Right cardiac atrium (tissue), 5 donors: ENCODE measurements around the gene LRRC8D. TPM values are rescaled to one million over a fixed set of nuclear protein-coding genes. Genes with fewer than 3 reads are reported as not detected.
A peak's percentile ranks its signal among the peaks of the same experiment; 100 is the strongest.

Source experiments
- ATAC-seq, 2 donors: fragments of 200-7000 bp; cut with Tn5 transposase; one replicate each; pipeline versions ENCODE4 v1.8.0 to v1.9.1; 2020; ENCODE audit warnings: moderate library complexity in 2 of 2, mild to moderate bottlenecking in 1 of 2
- DNase-seq, 3 donors: peaks; one replicate each; pipeline ENCODE4 v3.0.0-alpha.2; 2020
- H3K27ac ChIP-seq: one replicate; pipeline ENCODE4 v1.5.1; 2013; ENCODE audit warnings: mild to moderate bottlenecking, low read length, control low read depth, moderate library complexity
- H3K27me3 ChIP-seq: one replicate; pipeline ENCODE4 v1.6.1; 2013; ENCODE audit not compliant: control insufficient read depth, insufficient read depth
- H3K4me1 ChIP-seq: one replicate; pipeline ENCODE4 v1.6.1; 2013; ENCODE audit warnings: low read length; ENCODE audit not compliant: control insufficient read depth, insufficient read depth
- H3K4me3 ChIP-seq: one replicate; pipeline ENCODE4 v1.5.1; 2013; ENCODE audit warnings: low read length, control low read depth
- H3K9me3 ChIP-seq: one replicate; pipeline ENCODE4 v1.6.1; 2013; ENCODE audit warnings: low read length; ENCODE audit not compliant: control insufficient read depth
- WGBS: extraction: QIAGEN DNeasy Blood & Tissue Kit; methylation state at CpG from one replicate; pipeline ENCODE4 v1.1.7; 2013; 5-methylcytosine and 5-hydroxymethylcytosine counted together
- intact Hi-C, 4 donors: fragments of 100-400 bp; cut with DNase I; formaldehyde crosslinking; loops; one replicate each; pipeline versions ENCODE4 v1.11.0 to v1.14.0; 2022 to 2023
- polyA plus RNA-seq: library from polyadenylated mRNA; stranded (reverse); fragments of 200-250 nt; gene quantifications from one replicate; pipeline ENCODE4 v1.2.3, GENCODE V29; 2013
- total RNA-seq, 4 donors: library from RNA; stranded (reverse); fragmentation: NEBNext Ultra II Directional; extraction: Animal tissue kit (Norgen Biotek cat#: 25700); gene quantifications; one replicate each; pipeline ENCODE4 v1.2.1, GENCODE V29; 2021
- donor health status: healthy with polysubstance abuse.
- donor health status: DM: no; HTN: yes; CAD: no.
- donor health status: DM: no; HTN: no; CAD: no.
- donor health status: DM: no; HTN: yes; CAD: no; lungs with severe emphysema.
- donor health status: DM: yes; HTN: yes; CAD: no.

The LRRC8D gene
- total and polyA plus RNA-seq, 5 donors = 3.6 to 8.2 (median 7.0) TPM

- peak overlapping the region; percentile 74 for H3K27ac ChIP-seq
- DNase-seq (peak in 1 of 3 donors; percentile 53), ATAC-seq (peak; percentile 57 to 80)
- H3K4me1 ChIP-seq = peaks cover 13% of the 10 kb centered on the region
- WGBS = 32% methylated on average over 5 of the region's 5 CpGs
- no peak overlapping the region for H3K4me3 ChIP-seq
- intact Hi-C loops = no loop called here
- no peaks in the 10 kb centered on the region for H3K27me3 ChIP-seq
- H3K9me3 ChIP-seq = no peaks in the 10 kb centered on the region
These were observed 88.0 kb downstream of the LRRC8D start for GRCh38 chr1:89908672-89909436.

GRCh38 chr1:89910268-89910667, 89.4 kb downstream of the LRRC8D start:
- H3K4me1 ChIP-seq = peaks cover 11% of the 10 kb centered on the region

GRCh38 chr1:89910780-89911179, 89.9 kb downstream of the LRRC8D start:
- 68% methylated on average over 2 of the region's 2 CpGs for WGBS
- no peak overlapping the region for H3K4me3 ChIP-seq
- DNase-seq (no peak), ATAC-seq (no peak)
- H3K27ac ChIP-seq = no peak overlapping the region
- peaks cover 11% of the 10 kb centered on the region for H3K4me1 ChIP-seq
- H3K27me3 ChIP-seq = no peaks in the 10 kb centered on the region
- no peaks in the 10 kb centered on the region for H3K9me3 ChIP-seq
- intact Hi-C loops = no loop called here

More at GRCh38 chr1:89910268-89910667, 89.4 kb downstream of the LRRC8D start:
- H3K9me3 ChIP-seq = no peaks in the 10 kb centered on the region
- H3K27ac ChIP-seq = no peak overlapping the region
- H3K27me3 ChIP-seq = no peaks in the 10 kb centered on the region
- H3K4me3 ChIP-seq = no peak overlapping the region
- intact Hi-C loops = no loop called here
- DNase-seq (no peak), ATAC-seq (no peak)

- H3K4me1 ChIP-seq = peaks cover 10% of the 10 kb centered on the region
- intact Hi-C loops = no loop called here
- no peak overlapping the region for H3K27ac ChIP-seq
- H3K4me3 ChIP-seq = no peak overlapping the region
- ATAC-seq (no peak), DNase-seq (no peak)
- 85% methylated on average over 10 of the region's 10 CpGs for WGBS
- no peaks in the 10 kb centered on the region for H3K9me3 ChIP-seq
- H3K27me3 ChIP-seq = no peaks in the 10 kb centered on the region
These were observed 90.6 kb downstream of the LRRC8D start for GRCh38 chr1:89911191-89911991.

GRCh38 chr1:89912073-89912472, 91.2 kb downstream of the LRRC8D start:
- Histone ChIP-seq H3K4me1 (peaks cover 5% of the 10 kb centered on the region), H3K27me3 (no peaks in the 10 kb centered on the region), H3K4me3 (no peak overlapping the region), H3K27ac (no peak overlapping the region), H3K9me3 (no peaks in the 10 kb centered on the region)
- WGBS = 75% methylated on average over 1 of the region's 1 CpG
- ATAC-seq (no peak), DNase-seq (no peak)
- intact Hi-C loops = no loop called here

GRCh38 chr1:89913353-89914095, 92.7 kb downstream of the LRRC8D start:
- no peaks in the 10 kb centered on the region for H3K9me3 ChIP-seq
- H3K27ac ChIP-seq = no peak overlapping the region
- H3K4me1 ChIP-seq = peaks cover 5% of the 10 kb centered on the region
- DNase-seq (no peak), ATAC-seq (no peak)
- no peak overlapping the region for H3K4me3 ChIP-seq
- no peaks in the 10 kb centered on the region for H3K27me3 ChIP-seq
- intact Hi-C loops = no loop called here
- WGBS = 83% methylated on average over 4 of the region's 4 CpGs

GRCh38 chr1:89917353-89917752, 96.5 kb downstream of the LRRC8D start:
- Histone ChIP-seq H3K27me3 (no peaks in the 10 kb centered on the region), H3K4me1 (peaks cover 8% of the 10 kb centered on the region), H3K27ac (no peak overlapping the region), H3K4me3 (no peak overlapping the region), H3K9me3 (no peaks in the 10 kb centered on the region)
- WGBS = 67% methylated on average over 1 of the region's 1 CpG
- DNase-seq (no peak), ATAC-seq (no peak)
- intact Hi-C loops = no loop called here

GRCh38 chr1:89918127-89918793, 97.4 kb downstream of the LRRC8D start:
- no peaks in the 10 kb centered on the region for H3K9me3 ChIP-seq
- DNase-seq (no peak), ATAC-seq (peak in 1 of 2 donors; percentile 43)
- intact Hi-C loops = no loop called here
- H3K27me3 ChIP-seq = no peaks in the 10 kb centered on the region
- WGBS = 98% methylated on average over 2 of the region's 2 CpGs
- no peak overlapping the region for H3K27ac ChIP-seq
- H3K4me1 ChIP-seq = peaks cover 5% of the 10 kb centered on the region
- H3K4me3 ChIP-seq = no peak overlapping the region

- intact Hi-C loops = no loop called here
These were observed 97.9 kb downstream of the LRRC8D start for GRCh38 chr1:89918794-89919155.

GRCh38 chr1:89919174-89919573, 98.3 kb downstream of the LRRC8D start:
- ATAC-seq = no peak
- intact Hi-C loops = no loop called here
- Histone ChIP-seq H3K4me3 (no peak overlapping the region), H3K4me1 (peaks cover 5% of the 10 kb centered on the region), H3K27ac (no peak overlapping the region), H3K9me3 (no peaks in the 10 kb centered on the region), H3K27me3 (no peaks in the 10 kb centered on the region)
- DNase-seq = no peak

More at GRCh38 chr1:89918794-89919155, 97.9 kb downstream of the LRRC8D start:
- ATAC-seq (no peak), DNase-seq (no peak)
- H3K9me3 ChIP-seq = no peaks in the 10 kb centered on the region
- no peak overlapping the region for H3K4me3 ChIP-seq
- WGBS = 84% methylated on average over 1 of the region's 1 CpG
- no peaks in the 10 kb centered on the region for H3K27me3 ChIP-seq
- no peak overlapping the region for H3K27ac ChIP-seq
- peaks cover 5% of the 10 kb centered on the region for H3K4me1 ChIP-seq
